Astrocyte of the spinal cord (primary cell): ENCODE results near the gene PLCB4.

ENCODE experiments used
- DNase-seq: peaks from one replicate; pipeline ENCODE4 v3.0.0; 2011; ENCODE audit warnings: low read depth, low spot score
- H3K4me3 ChIP-seq: 2 replicates; pipeline ENCODE4 v1.5.1; 2011; ENCODE audit warnings: low read depth, mild to moderate bottlenecking, low read length, moderate library complexity
- in situ Hi-C: cut with HindIII; loops from 2 replicates; pipeline ENCODE4 v1.10.0; 2017; ENCODE audit warnings: low sequenced_read_pairs
- TF ChIP-seq, protein P1 (sequence below): IDR thresholded peaks from 2 replicates; pipeline ENCODE4 v1.5.1; 2012; ENCODE audit warnings: low read depth, mild to moderate bottlenecking, low read length, inconsistent platforms

Gene PLCB4

DNA sequence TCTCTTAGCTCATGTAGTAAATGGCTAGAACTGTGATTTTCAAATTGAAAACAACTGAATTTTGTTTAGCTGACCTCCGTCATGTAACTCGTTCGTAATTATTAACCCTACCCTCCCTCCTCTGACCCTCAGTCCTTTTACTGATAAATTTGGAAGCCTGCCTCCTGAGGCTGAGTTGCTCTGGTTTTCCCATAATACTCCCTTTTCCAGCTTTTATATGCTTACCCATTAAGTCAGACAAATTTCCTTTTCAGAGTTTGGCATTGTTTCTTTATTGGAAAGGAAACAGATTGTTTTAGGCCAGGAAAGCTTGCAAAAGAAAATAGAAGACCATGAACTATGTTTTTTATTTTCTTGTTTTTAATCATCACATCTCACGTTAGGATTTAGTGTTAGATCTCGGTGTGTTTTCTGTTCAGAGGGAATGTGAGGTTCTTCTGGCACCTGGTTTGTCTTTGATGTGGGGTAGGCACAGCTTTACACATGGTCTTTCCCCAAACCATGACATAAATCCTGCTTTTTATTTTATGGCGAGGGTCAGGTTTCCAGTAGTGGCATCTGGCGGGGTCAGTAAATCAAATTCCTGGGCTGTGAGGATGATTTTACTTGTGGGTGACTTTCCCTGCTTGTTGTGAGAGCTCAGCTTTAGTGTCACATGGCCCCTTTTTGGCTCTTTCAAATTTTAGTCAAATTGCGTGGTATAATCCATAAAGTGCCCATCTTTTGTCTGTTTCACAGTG lies 24.5 kb downstream of the PLCB4 start:
- TF ChIP-seq, protein P1, sequence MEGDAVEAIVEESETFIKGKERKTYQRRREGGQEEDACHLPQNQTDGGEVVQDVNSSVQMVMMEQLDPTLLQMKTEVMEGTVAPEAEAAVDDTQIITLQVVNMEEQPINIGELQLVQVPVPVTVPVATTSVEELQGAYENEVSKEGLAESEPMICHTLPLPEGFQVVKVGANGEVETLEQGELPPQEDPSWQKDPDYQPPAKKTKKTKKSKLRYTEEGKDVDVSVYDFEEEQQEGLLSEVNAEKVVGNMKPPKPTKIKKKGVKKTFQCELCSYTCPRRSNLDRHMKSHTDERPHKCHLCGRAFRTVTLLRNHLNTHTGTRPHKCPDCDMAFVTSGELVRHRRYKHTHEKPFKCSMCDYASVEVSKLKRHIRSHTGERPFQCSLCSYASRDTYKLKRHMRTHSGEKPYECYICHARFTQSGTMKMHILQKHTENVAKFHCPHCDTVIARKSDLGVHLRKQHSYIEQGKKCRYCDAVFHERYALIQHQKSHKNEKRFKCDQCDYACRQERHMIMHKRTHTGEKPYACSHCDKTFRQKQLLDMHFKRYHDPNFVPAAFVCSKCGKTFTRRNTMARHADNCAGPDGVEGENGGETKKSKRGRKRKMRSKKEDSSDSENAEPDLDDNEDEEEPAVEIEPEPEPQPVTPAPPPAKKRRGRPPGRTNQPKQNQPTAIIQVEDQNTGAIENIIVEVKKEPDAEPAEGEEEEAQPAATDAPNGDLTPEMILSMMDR: no peak
- in situ Hi-C loops: no loop called here
- DNase-seq: no peak
- no peak overlapping the region for H3K4me3 ChIP-seq

DNA sequence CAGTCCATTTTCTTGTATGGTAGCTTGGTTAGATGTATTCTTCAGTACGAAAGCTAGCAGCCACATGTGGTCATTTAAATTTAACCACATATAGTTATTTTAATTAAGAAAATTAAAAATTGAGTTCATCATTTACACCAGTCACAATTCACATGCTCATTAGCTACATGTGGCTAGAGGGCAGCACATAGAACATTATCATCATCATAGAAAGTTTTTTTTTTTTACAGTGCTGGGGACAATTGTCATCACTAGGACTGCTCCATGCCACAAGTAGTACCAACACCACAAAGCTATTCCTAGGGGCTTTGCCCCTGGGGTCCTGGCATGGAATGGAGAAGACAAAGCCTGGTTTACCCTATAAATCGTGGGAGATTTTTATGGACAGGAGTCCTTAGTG lies 30.5 kb downstream of the PLCB4 start:
- no peak overlapping the region for H3K4me3 ChIP-seq
- in situ Hi-C loops: no loop called here
- TF ChIP-seq, protein P1: no peak
- no peak for DNase-seq

DNA sequence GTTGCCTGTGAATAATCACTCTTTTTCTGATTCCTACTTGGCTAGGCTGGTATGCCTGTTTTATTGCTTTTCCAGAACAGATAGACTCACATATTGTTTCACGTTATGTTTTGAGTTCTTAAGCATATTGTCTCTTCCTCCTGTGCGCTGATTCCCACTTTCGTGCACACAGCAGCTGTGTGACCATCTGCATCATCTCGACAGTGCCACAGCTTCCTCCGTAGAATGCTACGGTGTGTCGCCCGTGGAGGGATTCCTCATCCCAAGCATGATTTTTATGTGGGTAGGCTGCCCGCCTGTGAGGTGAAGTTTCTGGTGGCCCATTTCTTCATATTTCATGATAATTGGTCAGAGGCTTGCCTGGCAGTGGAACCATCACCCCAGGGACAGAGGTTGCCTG lies 31.8 kb downstream of the PLCB4 start:
- TF ChIP-seq, protein P1: no peak

DNA sequence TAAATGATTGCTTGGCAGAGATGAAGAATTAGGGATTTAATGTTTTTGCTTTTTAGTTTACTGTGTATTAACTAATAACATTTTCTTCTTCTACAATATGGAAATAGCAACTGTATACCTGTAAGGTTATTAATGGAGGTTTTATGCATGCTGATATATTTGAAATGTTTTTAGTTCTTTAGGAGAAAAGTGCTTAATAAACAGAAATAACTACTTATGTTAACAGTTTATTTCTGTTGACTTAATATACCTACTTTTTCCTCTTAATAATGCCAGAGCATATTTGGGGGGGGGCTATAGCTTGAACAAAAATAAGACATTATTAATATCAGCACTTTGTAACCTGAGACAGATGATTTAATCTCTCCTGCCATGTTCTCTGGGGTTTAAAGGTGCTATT lies 33.6 kb downstream of the PLCB4 start:
- H3K4me3 ChIP-seq: no peak overlapping the region
- in situ Hi-C loops: no loop called here

More for the DNA sequence above, 31.8 kb downstream of the PLCB4 start:
- no peak for DNase-seq
- no peak overlapping the region for H3K4me3 ChIP-seq
- in situ Hi-C loops: no loop called here

DNA sequence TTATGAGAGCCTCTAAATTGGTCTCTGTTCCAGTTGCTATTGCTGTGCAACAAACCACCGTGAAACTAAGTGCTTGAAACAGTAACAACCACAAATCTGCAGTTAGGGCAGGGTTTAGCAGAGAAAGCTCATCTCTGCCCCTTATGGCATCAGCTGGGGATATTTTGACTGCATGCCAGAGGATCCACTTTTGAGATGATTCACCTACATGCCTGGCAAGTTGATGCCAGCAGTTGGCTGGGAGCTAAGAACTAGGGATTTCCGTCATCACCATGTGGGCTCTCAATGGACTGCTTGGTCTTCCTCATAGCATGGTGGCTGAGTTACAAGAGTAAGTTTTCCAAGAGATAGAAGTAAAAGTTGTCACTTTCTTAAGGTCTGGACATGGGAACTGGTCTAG lies 35.1 kb downstream of the PLCB4 start:
- H3K4me3 ChIP-seq: no peak overlapping the region
- in situ Hi-C loops: no loop called here
- no peak for DNase-seq
- TF ChIP-seq, protein P1: no peak

More for the DNA sequence above, 33.6 kb downstream of the PLCB4 start:
- TF ChIP-seq, protein P1: no peak
- no peak for DNase-seq

DNA sequence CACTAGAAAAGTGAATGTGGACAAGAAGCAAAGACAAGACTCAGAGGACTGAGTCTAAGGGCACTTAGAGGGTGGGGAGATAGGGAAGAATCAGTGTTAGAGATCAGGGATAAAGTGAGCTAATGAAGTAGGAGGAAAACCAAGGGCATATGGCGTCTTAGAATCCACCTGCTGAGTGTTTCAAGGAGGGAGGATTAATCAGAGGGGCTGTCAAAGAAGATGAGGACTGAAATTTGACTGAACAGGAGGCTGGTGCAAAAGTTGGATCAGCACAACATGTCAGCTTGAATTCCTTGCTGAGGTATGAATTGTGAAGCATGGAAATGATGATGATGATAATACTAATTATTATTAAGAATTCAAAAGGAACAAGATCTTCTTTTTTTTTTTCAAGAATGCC lies 39.4 kb downstream of the PLCB4 start:
- H3K4me3 ChIP-seq: no peak overlapping the region
- no peak for DNase-seq
- TF ChIP-seq, protein P1: no peak
- in situ Hi-C loops: no loop called here

DNA sequence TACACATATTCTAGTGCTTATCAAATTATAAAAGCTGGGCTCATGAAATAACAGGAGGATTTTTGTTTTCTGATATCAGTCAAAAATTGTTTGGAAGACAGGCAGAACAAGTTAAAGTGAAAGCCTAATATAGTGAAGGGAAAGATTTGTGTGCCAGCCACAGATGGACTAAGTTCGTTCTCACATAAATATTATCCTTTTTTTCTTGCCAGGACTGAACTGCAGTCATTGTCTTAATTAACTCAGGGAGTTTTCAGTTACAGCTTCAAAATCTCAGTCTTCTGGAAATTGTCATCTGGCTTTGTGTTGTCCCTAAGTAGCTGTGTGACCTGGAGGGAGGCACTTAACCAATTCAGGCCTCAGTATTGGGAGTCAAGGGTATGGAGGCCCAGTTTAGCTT lies 40.7 kb downstream of the PLCB4 start:
- no peak for DNase-seq
- no peak overlapping the region for H3K4me3 ChIP-seq
- TF ChIP-seq, protein P1: no peak
- in situ Hi-C loops: no loop called here
